Stomach (tissue), 4 donors: ENCODE measurements around the gene LNX1.

Experiments
- EP300 ChIP-seq: sonication (generic); formaldehyde crosslinking; IDR thresholded peaks from one replicate; pipeline ENCODE4 v1.6.1; 2017; ENCODE audit warnings: antibody characterized with exemption
- POLR2A ChIP-seq, 4 donors: fragments of 450-650 bp; IDR thresholded peaks; one replicate each; pipeline ENCODE4 v1.6.1; 2016; ENCODE audit warnings: antibody characterized with exemption in 4 of 4, control low read depth in 2 of 4, mild to moderate bottlenecking in 1 of 4, moderate library complexity in 1 of 4
- POLR2AphosphoS5 ChIP-seq, 3 donors: sonication (generic); formaldehyde crosslinking; IDR thresholded peaks; one replicate each; pipeline ENCODE4 v1.6.1; 2016; ENCODE audit warnings: antibody characterized with exemption in 3 of 3
- TF ChIP-seq, protein P1 (sequence below), 7 experiments: fragments of 450-650 bp in 4 of 7; fragments of 200-600 bp in 3 of 7; sonication (generic) in 3 of 7; IDR thresholded peaks; one replicate each; pipeline ENCODE4 v1.5.1; 2016 to 2019; ENCODE audit warnings: antibody characterized with exemption in 7 of 7, control low read depth in 2 of 7, mild to moderate bottlenecking in 1 of 7

DNA sequence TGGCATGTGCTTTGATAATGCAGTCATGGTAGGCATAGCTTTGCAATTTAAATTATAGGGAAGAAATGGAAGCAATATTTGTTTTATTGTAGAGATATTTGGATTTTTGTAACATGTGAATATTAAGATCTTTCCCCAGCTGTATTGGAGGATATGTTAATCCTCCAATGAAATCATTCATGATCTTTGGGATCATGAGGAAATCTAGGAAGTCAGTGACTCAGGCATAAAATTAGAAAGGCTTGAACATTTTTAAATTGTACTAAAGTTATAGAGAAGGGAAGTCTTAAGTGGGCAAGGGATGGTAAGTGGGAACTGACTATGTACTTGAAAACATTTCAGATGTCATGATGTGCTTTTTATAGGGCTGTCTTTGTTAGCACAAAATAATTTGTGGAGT, 167.0 kb downstream of the LNX1 start:
- TF ChIP-seq, protein P1, sequence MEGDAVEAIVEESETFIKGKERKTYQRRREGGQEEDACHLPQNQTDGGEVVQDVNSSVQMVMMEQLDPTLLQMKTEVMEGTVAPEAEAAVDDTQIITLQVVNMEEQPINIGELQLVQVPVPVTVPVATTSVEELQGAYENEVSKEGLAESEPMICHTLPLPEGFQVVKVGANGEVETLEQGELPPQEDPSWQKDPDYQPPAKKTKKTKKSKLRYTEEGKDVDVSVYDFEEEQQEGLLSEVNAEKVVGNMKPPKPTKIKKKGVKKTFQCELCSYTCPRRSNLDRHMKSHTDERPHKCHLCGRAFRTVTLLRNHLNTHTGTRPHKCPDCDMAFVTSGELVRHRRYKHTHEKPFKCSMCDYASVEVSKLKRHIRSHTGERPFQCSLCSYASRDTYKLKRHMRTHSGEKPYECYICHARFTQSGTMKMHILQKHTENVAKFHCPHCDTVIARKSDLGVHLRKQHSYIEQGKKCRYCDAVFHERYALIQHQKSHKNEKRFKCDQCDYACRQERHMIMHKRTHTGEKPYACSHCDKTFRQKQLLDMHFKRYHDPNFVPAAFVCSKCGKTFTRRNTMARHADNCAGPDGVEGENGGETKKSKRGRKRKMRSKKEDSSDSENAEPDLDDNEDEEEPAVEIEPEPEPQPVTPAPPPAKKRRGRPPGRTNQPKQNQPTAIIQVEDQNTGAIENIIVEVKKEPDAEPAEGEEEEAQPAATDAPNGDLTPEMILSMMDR (IDR thresholded peaks at IDR 0.05), result no peak
- no peak for TF ChIP-seq POLR2A (IDR thresholded peaks at IDR 0.05)
- TF ChIP-seq POLR2AphosphoS5 (IDR thresholded peaks at IDR 0.05), result no peak
- TF ChIP-seq EP300, result no peak
